ENCODE results near the gene SRA1. TPM values are rescaled to one million over a fixed set of nuclear protein-coding genes. Genes with fewer than 3 reads are reported as not detected.

SRA1 gene
- total and polyA plus RNA-seq, 2 of the 8 experiments (the other 6 are each of a cell fraction or from before 2014, with no cell fraction given) = 27.4 to 39.4 TPM

DNA sequence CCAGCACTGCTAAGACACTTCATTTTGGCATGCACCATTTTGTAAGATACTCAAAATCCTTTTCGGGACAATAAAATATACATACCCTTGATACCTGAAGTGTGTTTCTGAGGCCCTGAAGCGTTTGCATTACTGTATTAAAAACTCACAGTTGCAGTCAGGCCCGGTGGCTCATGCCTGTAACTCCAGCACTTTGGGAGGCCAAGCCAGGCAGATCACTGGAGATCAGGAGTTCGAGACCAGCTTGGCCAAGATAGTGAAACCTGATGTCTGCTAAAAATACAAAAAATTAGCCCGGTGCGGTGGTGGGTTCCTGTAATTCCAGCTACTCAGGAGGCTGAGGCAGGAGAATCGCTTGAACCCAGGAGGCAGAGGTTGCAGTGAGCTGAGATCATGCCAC lies 12.3 kb downstream of the SRA1 start:
- no peaks in the 10 kb centered on the region for H4K20me1 ChIP-seq (replicated peaks in 1 of 2; ENCODE audit: control insufficient read depth in 1 of 2, insufficient read depth in 2 of 2, low read length in 2 of 2)
- no peak overlapping the region for H3K56ac ChIP-seq (replicated peaks; ENCODE audit: insufficient read length, low read depth, low read length)
- H3K23ac ChIP-seq (ENCODE audit: insufficient read length) = no peak overlapping the region
- no peak overlapping the region for H4K5ac ChIP-seq (ENCODE audit: insufficient read length, low read depth, low read length)
- H3K4ac ChIP-seq (replicated peaks; ENCODE audit: insufficient read length, low read depth, low read length) = no peak overlapping the region
- H2AFZ ChIP-seq (ENCODE audit: low read length) = no peak overlapping the region
- no peak overlapping the region for H2BK12ac ChIP-seq (ENCODE audit: low read depth, low read length)
- no peaks in the 10 kb centered on the region for H3K27me3 ChIP-seq (replicated peaks in 1 of 4; ENCODE audit: control insufficient read depth in 3 of 4, extremely low read depth in 1 of 4, insufficient read depth in 3 of 4, low read length in 3 of 4)
- no peaks in the 10 kb centered on the region for H3K79me2 ChIP-seq (ENCODE audit: control insufficient read depth in 1 of 2, insufficient read depth in 2 of 2, low read length in 2 of 2)
- FAIRE-seq (no peak), DNase-seq (ENCODE audit: low read depth in 1 of 2, low spot score in 2 of 2) (peak in 1 of 2 experiments; percentile 14)
- H3K4me3 ChIP-seq (ENCODE audit: extremely low read depth in 1 of 4, insufficient read depth in 2 of 4, low read depth in 3 of 4, low read length in 4 of 4) = no peak overlapping the region
- H3K14ac ChIP-seq (ENCODE audit: insufficient read length) = no peak overlapping the region
- peaks cover 6% of the 10 kb centered on the region for H3K23me2 ChIP-seq (ENCODE audit: low read depth, low read length)
- no peak overlapping the region for H3K18ac ChIP-seq (ENCODE audit: extremely low read depth, low read length)
- H4K91ac ChIP-seq (replicated peaks; ENCODE audit: insufficient read length, low read length) = no peak overlapping the region
- no peaks in the 10 kb centered on the region for H3K79me1 ChIP-seq (ENCODE audit: low read depth, low read length)
- H3K27ac ChIP-seq (ENCODE audit: low read depth, low read length) = no peak overlapping the region
- WGBS, 2 experiments (ENCODE audit: extremely low coverage in 1 of 2, insufficient coverage in 1 of 2, insufficient read length in 1 of 2, insufficient replicate concordance in 2 of 2, low coverage in 1 of 2, low lambda C conversion rate in 2 of 2, missing lambda C conversion rate in 1 of 2) = 93% methylated on average over 7 of the region's 7 CpGs; no CpG with 5 or more reads in 1 of the 2 experiments
- H4K8ac ChIP-seq (ENCODE audit: extremely low read depth, insufficient read depth, low read length) = no peak overlapping the region
- H3K9me3 ChIP-seq (ENCODE audit: insufficient read depth in 2 of 2, low read depth in 1 of 2, low read length in 1 of 2) = no peaks in the 10 kb centered on the region
- H2BK5ac ChIP-seq (ENCODE audit: low read depth, low read length) = no peak overlapping the region
- H2AK5ac ChIP-seq (ENCODE audit: low read depth, low read length) = no peak overlapping the region
- CTCF ChIA-PET (ENCODE audit: partially characterized antibody) = interaction anchor here (1.3 kb wide), 1 partner anchor 94 kb away, joined by 3 read pairs; no protein-coding TSS in a partner anchor
- POLR2A ChIA-PET (ENCODE audit: partially characterized antibody) = interaction anchor here (0.8 to 14.4 kb wide), 4 partner anchors 14 to 144 kb away, joined by 3 to 191 read pairs (median 52); partner anchors contain the start of genes APBB3, IK, NDUFA2 and SLC35A4
- H2BK120ac ChIP-seq (replicated peaks; ENCODE audit: low read depth, low read length) = no peak overlapping the region
- H2BK15ac ChIP-seq (ENCODE audit: low read length) = no peak overlapping the region
- H3K36me3 ChIP-seq (ENCODE audit: control insufficient read depth in 2 of 4, insufficient read depth in 4 of 4, low read length in 3 of 4) = peaks cover 14 to 41% (median 29%) of the 10 kb centered on the region in 4 experiments
- no peak overlapping the region for H2BK20ac ChIP-seq (ENCODE audit: low read length)
- H3K9ac ChIP-seq (replicated peaks in 1 of 4; ENCODE audit: extremely low read depth in 1 of 4, low read depth in 3 of 4, low read length in 3 of 4) = no peak overlapping the region
- H3K4me2 ChIP-seq (ENCODE audit: insufficient read depth in 1 of 2, low read depth in 2 of 2, low read length in 2 of 2) = no peak overlapping the region
- peaks cover 0 to 18% (median 6%) of the 10 kb centered on the region in 4 experiments; a peak in 4 of 7 replicates for H3K4me1 ChIP-seq (replicated peaks in 1 of 4; ENCODE audit: control insufficient read depth in 3 of 4, insufficient read depth in 4 of 4, low read length in 3 of 4)
- TF ChIP-seq SP1 (IDR thresholded peaks at IDR 0.05; ENCODE audit: low read depth, low read length) = no peak
- TF ChIP-seq ASH2L (IDR thresholded peaks at IDR 0.05; ENCODE audit: low read length) = no peak
- no peak for TF ChIP-seq USF2 (IDR thresholded peaks at IDR 0.05; ENCODE audit: low read length)
- no peak for TF ChIP-seq CREB1 (IDR thresholded peaks at IDR 0.05)
- no peak for TF ChIP-seq NRF1 (IDR thresholded peaks at IDR 0.05; ENCODE audit: low read depth, low read length)
- no peak for TF ChIP-seq CBX8 (IDR thresholded peaks at IDR 0.05; ENCODE audit: borderline replicate concordance, low read depth, low read length)
- TF ChIP-seq SAP30 (IDR thresholded peaks at IDR 0.05; ENCODE audit: insufficient read depth, insufficient replicate concordance, low read length) = no peak
- no peak for TF ChIP-seq EZH2 (IDR thresholded peaks at IDR 0.05; ENCODE audit: low read depth, low read length, severe bottlenecking)
- no peak for TF ChIP-seq EP300 (IDR thresholded peaks at IDR 0.05; ENCODE audit: borderline replicate concordance in 1 of 2, low read depth in 2 of 2, low read length in 2 of 2)
- no peak for TF ChIP-seq MAFK (IDR thresholded peaks at IDR 0.05; ENCODE audit: low read depth, low read length)
- no peak for TF ChIP-seq TCF12 (IDR thresholded peaks at IDR 0.05; ENCODE audit: low read depth, low read length)
- no peak for TF ChIP-seq NANOG (IDR thresholded peaks at IDR 0.05; ENCODE audit: insufficient read depth, low read depth, low read length, poor library complexity, severe bottlenecking)
- TF ChIP-seq BACH1 (IDR thresholded peaks at IDR 0.05; ENCODE audit: low read length) = no peak

Data from H1 (cell line).